Prostate gland (tissue), 2 donors: ENCODE results near the gene SH2D3A. TPM values are rescaled to one million over a fixed set of nuclear protein-coding genes. Genes with fewer than 3 reads are reported as not detected.
A peak's percentile ranks its signal among the peaks of the same experiment; 100 is the strongest.
"Not testable (repeated sequence)": the region's sequence is repeated elsewhere in the genome, so short reads cannot be mapped to it uniquely, and the experiment has no call there.

Experiments used
- DNase-seq: peaks from one replicate; pipeline ENCODE4 v3.0.0-alpha.2; 2019; ENCODE audit warnings: low spot score
- H3K27ac ChIP-seq, 2 donors: fragments of 200-600 bp; sonication (generic); 2 replicates each; pipeline ENCODE4 v1.5.1; 2017 to 2019
- H3K27me3 ChIP-seq: fragments of 200-600 bp; sonication (generic); replicated peaks from 2 replicates; pipeline ENCODE4 v1.5.1; 2019; ENCODE audit not compliant: insufficient read depth
- H3K36me3 ChIP-seq, 2 donors: fragments of 200-600 bp; sonication (generic); 1 replicate in 1 of 2; 2 replicates in 1 of 2; pipeline versions ENCODE4 v1.5.1 to v1.8.1; 2017 to 2019
- H3K4me1 ChIP-seq: fragments of 200-600 bp; sonication (generic); replicated peaks from 2 replicates; pipeline ENCODE4 v1.5.1; 2019
- H3K4me3 ChIP-seq, 2 donors: fragments of 200-600 bp; sonication (generic); 2 replicates each; pipeline ENCODE4 v1.5.1; 2017 to 2019
- H3K9me3 ChIP-seq: fragments of 200-600 bp; sonication (generic); 2 replicates; pipeline ENCODE4 v1.5.1; 2017
- POLR2A ChIP-seq: fragments of 450-650 bp; IDR thresholded peaks from one replicate; pipeline ENCODE4 v1.6.1; 2016; ENCODE audit warnings: antibody characterized with exemption, mild to moderate bottlenecking
- POLR2AphosphoS5 ChIP-seq: sonication (generic); formaldehyde crosslinking; IDR thresholded peaks from one replicate; pipeline ENCODE4 v1.6.1; 2017; ENCODE audit warnings: antibody characterized with exemption
- WGBS: methylation state at CpG from one replicate; pipeline ENCODE4 v1.1.5; 2018; 5-methylcytosine and 5-hydroxymethylcytosine counted together
- intact Hi-C: fragments of 100-400 bp; cut with DNase I; formaldehyde crosslinking; loops from one replicate; pipeline ENCODE4 v1.14.2; 2022
- total RNA-seq, 2 donors: library from RNA; depleted of rRNA; stranded (reverse); fragments of >200 nt; gene quantifications; one replicate each; pipeline ENCODE4 v1.1.0, GENCODE V29; 2016
- TF ChIP-seq, protein P1 (sequence below), 4 experiments: fragments of 200-600 bp in 2 of 4; fragments of 450-650 bp in 2 of 4; sonication (generic) in 2 of 4; IDR thresholded peaks; 1 replicate in 3 of 4; 2 replicates in 1 of 4; pipeline ENCODE4 v1.5.1; 2016 to 2019; ENCODE audit warnings: antibody characterized with exemption in 4 of 4, mild to moderate bottlenecking in 2 of 4, moderate library complexity in 2 of 4

Gene SH2D3A
- total RNA-seq, 2 donors from 2014 or later = 35.5 to 45.1 TPM

DNA sequence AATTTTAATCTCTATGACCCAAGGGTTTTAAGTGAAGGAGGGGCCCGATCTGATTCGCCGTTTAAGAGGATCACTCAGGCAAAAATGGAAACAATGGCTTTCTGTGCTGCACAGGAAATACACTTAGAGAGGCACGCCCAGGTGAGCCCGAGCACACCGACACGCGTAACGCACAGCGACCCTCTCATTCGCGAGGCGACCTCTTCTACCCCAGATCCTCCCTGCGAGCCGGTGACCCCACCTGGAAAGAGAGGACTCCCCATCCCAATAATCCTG lies 216 bp downstream of the SH2D3A start:
- no peaks in the 10 kb centered on the region for H3K36me3 ChIP-seq
- TF ChIP-seq, protein P1, sequence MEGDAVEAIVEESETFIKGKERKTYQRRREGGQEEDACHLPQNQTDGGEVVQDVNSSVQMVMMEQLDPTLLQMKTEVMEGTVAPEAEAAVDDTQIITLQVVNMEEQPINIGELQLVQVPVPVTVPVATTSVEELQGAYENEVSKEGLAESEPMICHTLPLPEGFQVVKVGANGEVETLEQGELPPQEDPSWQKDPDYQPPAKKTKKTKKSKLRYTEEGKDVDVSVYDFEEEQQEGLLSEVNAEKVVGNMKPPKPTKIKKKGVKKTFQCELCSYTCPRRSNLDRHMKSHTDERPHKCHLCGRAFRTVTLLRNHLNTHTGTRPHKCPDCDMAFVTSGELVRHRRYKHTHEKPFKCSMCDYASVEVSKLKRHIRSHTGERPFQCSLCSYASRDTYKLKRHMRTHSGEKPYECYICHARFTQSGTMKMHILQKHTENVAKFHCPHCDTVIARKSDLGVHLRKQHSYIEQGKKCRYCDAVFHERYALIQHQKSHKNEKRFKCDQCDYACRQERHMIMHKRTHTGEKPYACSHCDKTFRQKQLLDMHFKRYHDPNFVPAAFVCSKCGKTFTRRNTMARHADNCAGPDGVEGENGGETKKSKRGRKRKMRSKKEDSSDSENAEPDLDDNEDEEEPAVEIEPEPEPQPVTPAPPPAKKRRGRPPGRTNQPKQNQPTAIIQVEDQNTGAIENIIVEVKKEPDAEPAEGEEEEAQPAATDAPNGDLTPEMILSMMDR (IDR thresholded peaks at IDR 0.05) = no peak
- TF ChIP-seq POLR2AphosphoS5 = no peak
- TF ChIP-seq POLR2A = no peak
- WGBS = under 1% methylated on average over 15 of the region's 15 CpGs
- no peaks in the 10 kb centered on the region for H3K9me3 ChIP-seq
- intact Hi-C loops = no loop called here
- H3K27me3 ChIP-seq = no peaks in the 10 kb centered on the region
- peak overlapping the region; percentile 83 to 88 for H3K27ac ChIP-seq
- H3K4me1 ChIP-seq = no peaks in the 10 kb centered on the region
- no peak for DNase-seq
- H3K4me3 ChIP-seq = peak overlapping the region; percentile 41 to 43

GRCh38 chr19:6766357-6767080 lies 716 bp downstream of the SH2D3A start:
- 19% methylated on average over 16 of the region's 16 CpGs for WGBS
- Histone ChIP-seq H3K9me3 (no peaks in the 10 kb centered on the region), H3K27me3 (no peaks in the 10 kb centered on the region), H3K36me3 (no peaks in the 10 kb centered on the region), H3K4me3 (peak overlapping the region; percentile 41 to 43), H3K4me1 (no peaks in the 10 kb centered on the region), H3K27ac (peak overlapping the region; percentile 83 to 88)
- no peak for DNase-seq
- TF ChIP-seq POLR2A (no peak), POLR2AphosphoS5 (no peak)
- TF ChIP-seq, protein P1 (IDR thresholded peaks at IDR 0.05) = no peak
- intact Hi-C loops = no loop called here

DNA sequence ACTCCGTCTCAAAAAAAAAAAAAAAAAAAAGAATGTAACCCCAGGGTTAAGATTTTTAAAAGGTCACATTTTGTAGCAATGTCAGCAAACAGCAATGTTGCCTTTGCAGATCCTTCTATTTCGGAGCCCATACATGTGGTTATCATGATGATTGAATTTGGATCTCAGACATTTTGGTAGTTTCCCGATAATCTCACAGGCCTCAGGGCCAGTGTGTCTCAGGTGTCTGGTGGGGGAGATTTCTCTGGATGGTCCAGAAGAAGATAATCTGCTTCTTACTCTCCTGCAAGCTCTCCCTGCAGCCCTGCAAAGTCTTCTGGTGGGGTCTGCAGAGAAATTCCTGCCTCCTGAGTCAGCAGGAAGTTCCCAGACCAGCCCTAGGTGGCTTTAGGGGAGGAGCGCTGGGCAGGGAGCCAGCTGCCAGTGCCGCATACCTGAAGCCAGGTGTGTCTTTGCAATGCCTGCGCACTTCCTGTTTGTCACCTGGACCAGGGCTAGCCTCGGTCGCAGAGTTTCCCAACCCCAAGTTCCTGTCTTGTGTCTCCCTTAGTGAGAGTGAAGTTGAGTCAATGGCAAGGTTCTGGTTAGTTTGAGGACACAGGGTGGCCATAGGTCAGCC lies 1.4 kb downstream of the SH2D3A start:
- H3K27ac ChIP-seq = peak overlapping the region; percentile 83 to 88
- H3K27me3 ChIP-seq = no peaks in the 10 kb centered on the region
- no peaks in the 10 kb centered on the region for H3K9me3 ChIP-seq
- TF ChIP-seq, protein P1 (IDR thresholded peaks at IDR 0.05) = peak in 1 of 4 experiments; percentile 40
- peak; percentile 98 for TF ChIP-seq POLR2AphosphoS5
- peak; percentile 72 for TF ChIP-seq POLR2A
- 20% methylated on average over 8 of the region's 8 CpGs for WGBS
- intact Hi-C loops = no loop called here
- H3K4me3 ChIP-seq = peak overlapping the region; percentile 41 to 43
- no peaks in the 10 kb centered on the region for H3K4me1 ChIP-seq
- no peaks in the 10 kb centered on the region for H3K36me3 ChIP-seq
- DNase-seq = peak; percentile 96

GRCh38 chr19:6762253-6762797 lies 4.9 kb downstream of the SH2D3A start:
- 92% methylated on average over 8 of the region's 8 CpGs for WGBS
- not testable (repeated sequence) for H3K4me3 ChIP-seq

GRCh38 chr19:6761053-6761676 lies 6.1 kb downstream of the SH2D3A start:
- no peaks in the 10 kb centered on the region for H3K4me1 ChIP-seq
- TF ChIP-seq, protein P1 (IDR thresholded peaks at IDR 0.05) = no peak
- WGBS = 91% methylated on average over 4 of the region's 4 CpGs
- no peaks in the 10 kb centered on the region for H3K9me3 ChIP-seq
- no peak overlapping the region for H3K27ac ChIP-seq
- no peaks in the 10 kb centered on the region for H3K27me3 ChIP-seq
- no peak overlapping the region for H3K4me3 ChIP-seq
- intact Hi-C loops = no loop called here
- no peak for DNase-seq
- H3K36me3 ChIP-seq = peaks cover 0 to 3% of the 10 kb centered on the region in 2 donors

More at GRCh38 chr19:6762253-6762797, 4.9 kb downstream of the SH2D3A start:
- H3K27me3 ChIP-seq, DNase-seq, H3K36me3 ChIP-seq, H3K4me1 ChIP-seq, intact Hi-C loops, H3K9me3 ChIP-seq, H3K27ac ChIP-seq: not testable (repeated sequence)
